Stimulated activated CD4-positive, alpha-beta T cell treated with anti-CD3 and anti-CD28 coated beads, Interleukin-2, amount 100 ng/mL, for 4 hours (primary cell): Measurements from ENCODE around the gene AMIGO1.
A peak's percentile ranks its signal among the peaks of the same experiment; 100 is the strongest.

ENCODE experiments used
- DNase-seq: peaks from one replicate; pipeline ENCODE4 v3.0.0-alpha.2; 2020; ENCODE audit warnings: low read depth

Gene AMIGO1

GRCh38 chr1:109509176-109510134 is at the start of gene AMIGO1:
Gene AMIGO1, minus strand, starts transcription at chr1:109509727. Its CDS starts 815 bp downstream, at chr1:109508912.
- peak; percentile 55 for DNase-seq

GRCh38 chr1:109557520-109557919 is 48.0 kb upstream of the AMIGO1 start:
- DNase-seq: no peak

GRCh38 chr1:109556563-109556962 is 47.0 kb upstream of the AMIGO1 start:
- DNase-seq: no peak

- peak; percentile 92 for DNase-seq
These were observed 39.1 kb upstream of the AMIGO1 start, which contains the start of gene GNAI3 for GRCh38 chr1:109548321-109549267. Gene GNAI3, plus strand, starts transcription at chr1:109548615. Its CDS starts 106 bp downstream, at chr1:109548721.

- no peak for DNase-seq
These were observed 38.2 kb upstream of the AMIGO1 start for GRCh38 chr1:109547463-109548320.

GRCh38 chr1:109546311-109547109 is 37.0 kb upstream of the AMIGO1 start:
- peak; percentile 87 for DNase-seq

GRCh38 chr1:109543988-109544735 is 34.6 kb upstream of the AMIGO1 start:
- no peak for DNase-seq

GRCh38 chr1:109543283-109543987 is 33.9 kb upstream of the AMIGO1 start:
- DNase-seq: no peak

- DNase-seq: no peak
These were observed 33.1 kb upstream of the AMIGO1 start for GRCh38 chr1:109542657-109543056.

GRCh38 chr1:109541102-109541501 is 31.6 kb upstream of the AMIGO1 start:
- DNase-seq: no peak

- no peak for DNase-seq
These were observed 30.1 kb upstream of the AMIGO1 start, which contains the start of gene GPR61 for GRCh38 chr1:109539676-109540075. Gene GPR61, plus strand, starts transcription at chr1:109539872. Its CDS starts 3,151 bp downstream, at chr1:109543023.

DNA sequence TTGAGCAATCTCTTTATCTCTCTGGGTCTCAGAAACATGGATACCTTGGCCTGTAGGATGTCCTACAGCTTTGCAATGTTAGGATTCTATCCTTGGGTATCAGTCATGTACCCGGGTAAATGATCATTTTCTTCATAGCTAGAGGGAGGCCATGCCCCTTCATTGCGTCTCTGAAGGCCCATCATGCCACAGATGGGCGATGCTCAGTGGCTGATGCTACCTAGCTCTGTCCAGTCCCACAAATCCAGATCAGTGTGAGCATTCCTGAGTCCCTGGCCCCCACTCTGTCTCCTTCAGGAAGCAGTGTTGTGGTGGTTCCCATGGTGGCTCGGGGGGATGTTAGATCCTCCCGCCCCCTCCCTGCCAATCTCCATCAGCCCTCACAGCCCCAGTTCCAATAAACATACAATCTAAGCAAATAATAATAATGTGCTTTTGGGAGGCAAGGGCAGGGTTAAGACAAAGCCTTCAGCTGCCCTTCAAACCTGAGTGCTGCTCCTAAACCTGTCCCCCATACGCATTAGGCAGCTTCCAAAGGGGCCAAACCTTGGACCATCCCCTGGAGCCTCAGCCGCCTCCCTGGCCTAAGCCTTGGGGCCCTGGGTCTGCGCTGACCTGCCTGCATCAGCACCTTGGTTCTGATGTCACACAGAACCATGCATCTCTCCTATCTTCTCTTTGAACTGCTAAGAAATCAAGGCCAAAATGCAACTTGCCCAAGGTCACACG is 29.5 kb upstream of the AMIGO1 start:
- no peak for DNase-seq

DNA sequence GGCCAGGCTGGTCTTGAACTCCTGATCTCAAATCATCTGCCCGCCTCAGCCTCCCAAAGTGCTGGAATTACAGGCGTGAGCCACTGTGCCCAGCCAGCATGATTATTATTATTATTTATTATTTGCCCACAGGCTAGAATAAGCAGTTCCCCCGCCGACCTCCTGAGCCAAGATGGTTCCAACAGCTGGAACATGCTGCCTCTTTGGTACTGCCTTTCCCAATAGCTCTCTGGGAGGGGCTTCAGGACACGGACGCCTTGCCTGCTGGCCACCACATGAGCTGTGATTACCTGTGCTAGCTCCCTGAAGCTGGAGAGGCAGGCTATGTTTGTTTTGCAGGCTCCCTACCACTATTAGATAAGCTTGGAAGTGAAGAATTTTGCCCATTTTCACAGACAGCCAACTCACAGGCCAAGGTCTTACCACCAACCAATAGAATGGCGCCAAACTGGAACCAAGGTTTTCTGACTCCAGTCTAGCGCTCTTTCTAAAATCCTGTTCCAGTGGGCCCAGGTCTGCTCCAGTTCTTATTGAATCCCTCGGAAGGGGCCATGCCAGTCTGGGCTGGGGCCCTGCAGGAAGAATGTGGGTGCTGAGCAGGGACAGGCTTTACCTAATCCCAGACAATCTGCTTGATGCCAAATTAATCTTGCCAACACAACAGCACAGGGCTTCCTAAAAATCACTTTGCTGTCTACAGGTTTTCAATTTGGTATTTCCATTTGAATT is 28.1 kb upstream of the AMIGO1 start:
- no peak for DNase-seq

- no peak for DNase-seq
These were observed 26.5 kb upstream of the AMIGO1 start for GRCh38 chr1:109535971-109536491.

GRCh38 chr1:109535481-109535880 is 26.0 kb upstream of the AMIGO1 start:
- no peak for DNase-seq

DNA sequence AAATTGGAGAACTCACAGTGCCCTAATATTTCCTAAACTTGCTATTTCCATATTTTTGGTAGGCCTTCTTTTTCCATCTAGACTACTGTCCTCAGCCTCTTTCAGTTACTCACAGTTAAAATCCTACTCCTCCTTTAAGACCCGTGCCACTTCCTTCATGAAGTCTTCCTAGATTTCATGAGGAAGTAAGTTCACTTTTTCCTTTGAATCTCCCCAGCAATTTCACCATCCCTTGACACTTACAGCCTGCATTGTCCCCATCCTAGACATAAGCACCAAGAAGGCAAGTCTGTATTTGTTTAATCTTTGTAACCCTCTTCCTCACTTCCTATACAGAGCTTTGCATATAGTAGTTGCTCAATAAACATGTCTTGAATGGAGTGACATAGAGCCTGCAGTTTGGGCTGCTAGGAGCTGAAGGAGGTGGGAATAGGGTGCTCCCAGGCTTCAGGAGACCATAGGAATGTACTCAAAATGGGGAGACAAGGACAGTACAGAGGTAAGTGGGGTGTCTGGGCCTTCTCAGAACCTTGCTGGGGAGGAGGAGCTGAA is 24.9 kb upstream of the AMIGO1 start:
- DNase-seq: no peak
